ENCODE results near the gene UNC13A.
"Not testable (repeated sequence)": the region's sequence is repeated elsewhere in the genome, so short reads cannot be mapped to it uniquely, and the experiment has no call there.

Gene UNC13A

GRCh38 chr19:17604372-17605025, 83.7 kb downstream of the UNC13A start:
- DNase-seq (ENCODE audit: low spot score), result no peak

DNA sequence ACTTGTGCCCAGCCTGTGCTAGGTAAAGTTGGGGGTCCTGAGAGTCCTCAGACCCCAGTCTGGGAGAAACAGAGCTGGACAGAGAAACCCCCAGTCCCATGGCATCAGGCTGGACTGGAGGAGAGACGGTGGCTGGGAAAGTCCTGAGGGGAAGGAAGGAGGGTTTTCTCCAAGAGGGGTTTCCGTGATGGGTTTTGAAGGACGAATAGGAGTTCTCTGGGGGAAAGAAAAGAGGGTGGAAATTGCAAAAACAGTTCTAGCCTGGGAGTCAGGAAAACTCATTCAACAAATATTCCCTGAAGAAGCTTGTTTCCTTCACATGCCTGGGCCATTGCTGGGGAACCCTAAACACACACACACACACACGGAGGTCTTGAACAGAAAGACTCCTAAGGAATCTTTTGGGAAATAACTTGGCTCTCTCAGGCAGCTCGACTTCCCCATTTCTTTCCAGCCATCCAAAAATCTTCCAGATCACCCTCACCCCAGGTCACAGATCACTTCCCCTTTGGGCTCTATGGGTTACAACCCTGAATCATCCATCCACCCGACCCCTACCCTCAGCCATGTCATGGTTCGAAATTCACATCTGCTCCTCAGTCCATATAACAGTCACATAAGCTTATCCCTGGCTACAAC, 85.2 kb downstream of the UNC13A start:
- no peak for DNase-seq (ENCODE audit: low spot score)

- no peak for DNase-seq (ENCODE audit: low spot score)
Observed at GRCh38 chr19:17602217-17602616, 85.9 kb downstream of the UNC13A start.

DNA sequence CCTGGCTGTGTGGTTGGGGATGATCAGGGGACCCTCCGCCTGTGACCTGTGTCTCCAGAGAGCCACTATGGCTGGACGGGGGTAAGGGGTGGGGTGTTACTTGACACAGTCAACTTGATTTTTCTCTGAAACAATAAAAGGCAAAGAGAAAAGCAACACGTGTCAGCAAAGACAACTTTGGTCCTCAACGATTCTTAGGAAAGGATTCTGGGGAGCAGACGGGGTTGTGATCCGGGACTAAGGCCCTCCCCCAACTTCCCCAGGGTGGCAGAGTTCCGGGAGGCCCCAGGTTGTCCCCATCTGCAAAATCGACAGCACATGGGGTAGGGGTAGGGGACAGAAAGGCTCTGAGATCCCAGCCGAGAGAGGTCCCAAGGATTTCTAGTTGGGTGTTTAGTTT, 86.5 kb downstream of the UNC13A start:
- no peak for DNase-seq (ENCODE audit: low spot score)

GRCh38 chr19:17599780-17600179, 88.4 kb downstream of the UNC13A start:
- DNase-seq (ENCODE audit: low spot score), result no peak

DNA sequence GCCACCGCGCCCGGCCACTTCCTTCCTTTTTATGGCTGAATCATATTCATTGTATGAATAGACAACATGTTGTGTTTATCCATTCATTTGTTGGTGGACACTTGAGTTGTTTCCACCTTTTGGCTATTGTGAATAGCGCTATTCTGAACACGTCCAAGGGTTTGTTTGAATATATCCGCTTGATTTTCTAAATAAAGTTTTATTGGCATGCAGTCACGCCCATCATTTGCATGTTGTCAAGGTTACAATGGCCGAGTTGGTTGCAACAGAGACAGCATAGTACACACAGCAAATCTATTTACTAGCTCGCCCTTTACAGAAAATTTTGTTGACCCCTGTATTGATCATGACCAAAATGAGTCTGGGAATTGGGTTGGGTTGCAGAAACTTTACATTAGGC, 89.2 kb downstream of the UNC13A start:
- DNase-seq (ENCODE audit: low spot score), result no peak

- DNase-seq (ENCODE audit: low spot score), result not testable (repeated sequence)
Observed at GRCh38 chr19:17598063-17598462, 90.1 kb downstream of the UNC13A start.

GRCh38 chr19:17594296-17594695, 93.9 kb downstream of the UNC13A start:
- DNase-seq (ENCODE audit: low spot score), result not testable (repeated sequence)

GRCh38 chr19:17590866-17591265, 97.3 kb downstream of the UNC13A start:
- no peak for DNase-seq (ENCODE audit: low spot score)

DNA sequence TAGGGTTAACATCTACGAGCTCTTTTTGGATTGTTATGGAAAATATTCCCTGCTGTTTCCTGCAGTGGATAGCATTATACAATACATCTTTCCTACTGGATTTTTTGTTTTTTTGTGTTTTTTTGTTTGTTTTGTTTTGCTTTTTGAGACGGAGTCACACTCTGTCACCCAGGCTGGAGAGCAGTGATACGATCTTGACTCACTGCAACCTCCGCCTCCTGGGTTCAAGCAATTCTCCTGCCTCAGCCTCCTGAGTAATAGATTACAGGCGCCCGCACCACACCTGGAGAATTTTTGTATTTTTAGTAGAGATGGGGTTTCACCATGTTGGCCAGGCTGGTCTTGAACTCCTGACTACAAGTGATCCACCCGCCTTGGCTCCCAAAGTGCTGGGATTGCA, 102.8 kb downstream of the UNC13A start:
- DNase-seq (ENCODE audit: low spot score), result not testable (repeated sequence)

DNA sequence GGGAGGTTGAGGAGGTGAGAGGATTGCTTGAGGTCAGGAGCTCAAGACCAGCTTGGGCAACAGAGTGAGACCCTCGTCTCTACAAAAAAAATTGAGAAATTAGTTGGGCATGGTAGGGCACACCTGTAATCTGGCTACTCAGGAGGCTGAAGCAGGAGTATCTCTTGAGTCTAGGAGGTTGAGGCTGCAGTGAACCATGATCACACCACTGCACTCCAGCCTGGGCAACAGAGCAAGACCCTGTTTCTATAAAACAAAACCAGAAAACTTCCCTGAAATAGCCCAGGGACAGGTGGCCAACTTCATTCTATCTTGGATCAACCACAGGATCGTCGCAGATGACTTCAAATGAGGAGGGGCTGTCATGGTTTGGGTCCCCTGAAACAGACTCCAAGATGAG, 104.0 kb downstream of the UNC13A start:
- no peak for DNase-seq (ENCODE audit: low spot score)

DNA sequence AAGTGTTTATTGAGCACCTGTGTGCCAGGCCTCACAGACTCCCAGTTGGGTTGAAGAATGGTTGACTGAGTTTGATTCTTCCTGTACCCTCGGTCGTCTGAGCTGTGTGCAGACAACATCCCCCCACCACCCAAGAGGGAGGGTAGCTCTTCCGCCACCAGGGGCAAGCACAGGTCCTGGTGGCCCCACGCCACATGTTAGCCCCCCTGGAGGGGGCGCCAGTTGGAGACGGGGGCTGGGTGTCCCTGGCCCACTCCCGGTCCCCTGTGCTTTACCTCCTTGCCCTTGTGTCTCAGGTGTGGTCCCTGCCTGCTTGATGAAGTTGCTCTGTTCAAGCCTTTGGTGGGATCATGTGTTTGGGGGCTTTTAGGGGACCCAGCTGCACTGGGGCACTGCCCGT, 105.5 kb downstream of the UNC13A start:
- DNase-seq (ENCODE audit: low spot score), result no peak

GRCh38 chr19:17581211-17581874, 106.8 kb downstream of the UNC13A start:
- DNase-seq (ENCODE audit: low spot score), result no peak

- DNase-seq (ENCODE audit: low spot score), result no peak
Observed at GRCh38 chr19:17580470-17581144, 107.5 kb downstream of the UNC13A start.

DNA sequence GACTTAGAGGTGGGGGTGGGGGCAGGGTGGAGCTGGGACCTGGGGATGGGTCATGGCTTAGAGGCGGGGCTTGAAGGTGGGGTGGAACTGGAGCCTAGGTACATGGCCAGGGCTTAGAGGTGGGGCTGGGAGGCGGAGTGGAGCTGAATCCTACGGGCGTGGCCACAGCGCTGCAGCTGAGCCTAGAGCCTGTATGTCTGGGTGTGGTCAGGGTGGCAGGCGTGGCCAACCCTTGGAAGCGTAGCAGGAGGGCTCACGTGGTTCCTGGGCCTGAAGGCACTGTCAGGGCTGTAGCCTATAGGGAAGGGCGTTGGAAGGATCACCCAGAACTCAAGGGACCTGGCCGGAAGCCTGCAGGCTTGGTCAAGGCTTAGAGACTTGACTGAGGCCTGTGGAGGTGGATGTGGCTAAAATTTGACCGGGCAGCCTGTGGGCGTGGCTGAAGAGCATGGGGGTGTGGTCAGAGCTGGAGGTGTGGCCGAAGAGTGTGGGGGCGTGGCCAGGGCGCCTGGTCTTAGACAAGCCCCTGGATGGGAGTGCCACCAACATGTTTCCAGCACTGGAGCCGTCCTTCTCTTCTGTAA, 108.4 kb downstream of the UNC13A start:
- DNase-seq (ENCODE audit: low spot score), result no peak

GRCh38 chr19:17577457-17578097, 110.6 kb downstream of the UNC13A start:
- DNase-seq (ENCODE audit: low spot score), result no peak

- DNase-seq (ENCODE audit: low spot score), result no peak
Observed at GRCh38 chr19:17576758-17577456, 111.2 kb downstream of the UNC13A start.

- DNase-seq (ENCODE audit: low spot score), result no peak
Observed at GRCh38 chr19:17575871-17576757, 112.0 kb downstream of the UNC13A start.

DNA sequence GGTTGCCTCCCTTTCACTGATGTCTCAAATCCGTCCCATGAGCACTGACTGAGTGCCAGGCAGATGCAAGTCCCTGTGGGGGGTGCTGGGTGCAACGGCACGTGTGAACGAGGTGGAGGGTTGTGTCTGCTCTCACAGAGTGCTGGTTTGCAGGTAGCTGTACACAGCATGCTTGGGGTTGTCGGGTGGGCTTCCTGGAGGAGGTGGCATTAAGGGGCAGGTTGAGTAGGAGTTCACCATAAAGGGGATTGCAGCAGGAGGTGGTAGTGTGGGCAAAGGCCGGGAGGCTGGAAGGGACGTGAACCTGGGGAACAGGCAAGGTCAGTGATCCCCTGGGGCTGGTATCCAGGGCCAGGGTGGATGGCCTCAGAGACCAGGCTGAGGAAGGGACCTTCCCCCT, 115.5 kb downstream of the UNC13A start:
- no peak for DNase-seq (ENCODE audit: low spot score)

DNA sequence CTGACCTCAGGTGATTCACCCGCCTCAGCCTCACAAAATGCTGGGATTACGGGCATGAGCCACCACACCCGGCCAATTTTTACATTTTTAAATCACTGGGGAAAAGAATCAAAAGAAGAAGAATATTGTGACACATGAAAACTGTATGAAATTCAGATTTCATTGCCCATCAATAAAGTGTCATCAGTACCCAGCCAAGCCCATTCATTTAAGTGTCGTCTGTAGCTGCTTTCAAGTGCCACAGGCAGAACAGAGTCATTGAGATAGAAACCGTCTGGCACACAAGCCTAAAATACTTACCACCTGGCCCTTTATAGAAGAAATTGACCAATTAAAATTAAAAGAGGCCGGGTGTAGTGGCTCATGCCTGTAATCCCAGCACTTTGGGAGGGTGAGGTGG, 117.4 kb downstream of the UNC13A start:
- DNase-seq (ENCODE audit: low spot score), result no peak

All from CD4-positive, alpha-beta T cell treated with Interleukin-15 for 4 hours (primary cell).